ENCODE data around the gene FIBP.

DNA sequence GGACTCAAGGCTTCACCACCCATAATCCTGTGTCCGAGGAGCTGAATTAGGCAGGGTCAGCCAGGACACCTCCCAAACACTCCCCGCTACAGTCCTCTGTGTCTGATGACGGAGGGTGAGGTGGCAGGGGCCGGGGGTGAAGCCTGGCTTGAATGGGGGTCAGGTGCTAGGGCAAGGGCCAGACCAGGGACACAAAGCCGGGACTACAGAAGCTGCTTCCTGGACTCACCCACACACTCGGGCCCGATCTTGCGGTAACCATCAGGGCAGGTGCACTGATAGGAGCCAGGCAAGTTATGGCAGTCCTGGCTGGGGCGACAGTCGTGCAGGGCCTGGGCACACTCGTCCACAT is 18.0 kb downstream of the FIBP start:
- TF ChIP-seq GATA3 (IDR thresholded peaks at IDR 0.05; ENCODE audit: low read depth, low read length) (no peak), GATA2 (IDR thresholded peaks at IDR 0.05; ENCODE audit: low read depth, low read length) (no peak)

All from SH-SY5Y (cell line).